Endothelial cell of umbilical vein (primary cell): ENCODE measurements around the gene HRH2. TPM values are rescaled to one million over a fixed set of nuclear protein-coding genes. Genes with fewer than 3 reads are reported as not detected.

ENCODE experiments used
- BruUV-seq: library from RNA; stranded (reverse); fragments of 400-500 nt; replicated peaks from 2 replicates; lab custom pipeline; 2021; lab: Mats Ljungman, UMichigan
- CTCF ChIA-PET: fragments of 300-600, 350-600 bp; sonication (Branson Sonifier 250); formaldehyde crosslinking; loops from one replicate; lab custom pipeline; 2021; ENCODE audit warnings: antibody characterized with exemption, inconsistent platforms; lab: Charles Lee
- POLR2A ChIA-PET: fragments of 300-600, 350-600 bp; sonication (Branson Sonifier 250); formaldehyde crosslinking; loops from one replicate; lab custom pipeline; 2021; ENCODE audit warnings: antibody characterized with exemption, inconsistent platforms; lab: Charles Lee
- DNase-seq: peaks from one replicate; pipeline ENCODE4 v3.0.0-alpha.2; 2011; ENCODE audit warnings: low read depth, low spot score
- FAIRE-seq: peaks from 2 replicates; lab custom pipeline; 2011; peaks lifted over from hg19 to GRCh38; lab: Jason Lieb, UNC
- H2AFZ ChIP-seq: 2 replicates; pipeline ENCODE4 v1.6.0; 2012; ENCODE audit warnings: low read depth, low read length, control low read depth, inconsistent platforms
- H3K27ac ChIP-seq: 2 replicates; pipeline ENCODE4 v1.5.1; 2011; ENCODE audit warnings: low read depth, mild to moderate bottlenecking, control low read depth, low read length, moderate library complexity; ENCODE audit not compliant: insufficient read depth
- H3K27me3 ChIP-seq, 2 experiments: 2 replicates each; pipeline versions ENCODE4 v1.6.0 to v1.6.1; 2011; ENCODE audit warnings: low read length in 2 of 2, mixed read lengths in 1 of 2; ENCODE audit not compliant: control insufficient read depth in 2 of 2, insufficient read depth in 2 of 2
- H3K36me3 ChIP-seq, 2 experiments: 2 replicates in 1 of 2; 3 replicates in 1 of 2; pipeline ENCODE4 v1.5.1; 2011; ENCODE audit warnings: low read length in 2 of 2, mild to moderate bottlenecking in 1 of 2, moderate library complexity in 1 of 2; ENCODE audit not compliant: control insufficient read depth in 2 of 2, insufficient read depth in 2 of 2; ENCODE audit errors: extremely low read depth in 1 of 2
- H3K4me1 ChIP-seq: 3 replicates; pipeline ENCODE4 v1.5.1; 2011; ENCODE audit warnings: mild to moderate bottlenecking, low read length; ENCODE audit not compliant: control insufficient read depth, insufficient read depth; ENCODE audit errors: extremely low read depth
- H3K4me2 ChIP-seq: 2 replicates; pipeline ENCODE4 v1.6.1; 2011; ENCODE audit warnings: low read length, control low read depth, mixed read lengths; ENCODE audit not compliant: insufficient read depth
- H3K4me3 ChIP-seq, 3 experiments: fragments of 200-600 bp in 1 of 3; sonication (generic), shearing (Covaris generic) in 1 of 3; replicated peaks in 1 of 3; 2 replicates each; pipeline ENCODE4 v1.5.1; 2011 to 2016; ENCODE audit warnings: control low read depth in 3 of 3, low read length in 3 of 3, mild to moderate bottlenecking in 2 of 3, inconsistent platforms in 1 of 3, low read depth in 1 of 3, moderate library complexity in 1 of 3; ENCODE audit not compliant: insufficient read depth in 1 of 3
- H3K79me2 ChIP-seq: 2 replicates; pipeline ENCODE4 v1.6.0; 2012; ENCODE audit warnings: low read length, inconsistent platforms; ENCODE audit not compliant: control insufficient read depth, insufficient read depth
- H3K9ac ChIP-seq: replicated peaks from 2 replicates; pipeline ENCODE3; 2011; ENCODE audit warnings: low read length, control low read depth; ENCODE audit not compliant: insufficient read depth; ENCODE audit errors: extremely low read depth
- H3K9me1 ChIP-seq: replicated peaks from 3 replicates; pipeline ENCODE4 v1.6.0; 2011; ENCODE audit warnings: mild to moderate bottlenecking, low read length; ENCODE audit not compliant: control insufficient read depth, insufficient read depth; ENCODE audit errors: extremely low read depth
- H3K9me3 ChIP-seq: replicated peaks from 2 replicates; pipeline ENCODE4 v1.5.1; 2012; ENCODE audit warnings: low read length, inconsistent platforms; ENCODE audit not compliant: control insufficient read depth, insufficient read depth
- H4K20me1 ChIP-seq: replicated peaks from 2 replicates; pipeline ENCODE3; 2011; ENCODE audit warnings: mild to moderate bottlenecking, low read length; ENCODE audit not compliant: control insufficient read depth, insufficient read depth; ENCODE audit errors: extremely low read depth
- CTCF ChIP-seq, 2 donors: IDR thresholded peaks; 1 replicate in 1 of 2; 2 replicates in 1 of 2; pipeline ENCODE4 v1.5.1; 2011; ENCODE audit warnings: low read length in 2 of 2, mild to moderate bottlenecking in 2 of 2, moderate library complexity in 2 of 2, control low read depth in 1 of 2, inconsistent platforms in 1 of 2, low read depth in 1 of 2; ENCODE audit not compliant: insufficient read depth in 1 of 2; ENCODE audit errors: extremely low read depth in 1 of 2
- GATA2 ChIP-seq: IDR thresholded peaks from 2 replicates; pipeline ENCODE4 v1.7.0; 2011; ENCODE audit warnings: low read depth, mild to moderate bottlenecking, moderate library complexity, mixed read lengths, low read length; ENCODE audit not compliant: insufficient read length, insufficient read depth
- dilution Hi-C: fragments of 300-500 bp; cut with MboI; formaldehyde crosslinking; loops from one replicate; pipeline ENCODE4 v1.15.0; 2019; ENCODE audit warnings: low sequenced_read_pairs; ENCODE audit not compliant: extremely low pct_ligation_motif_present
- intact Hi-C: fragments of 100-400 bp; cut with micrococcal nuclease; formaldehyde crosslinking; loops from one replicate; pipeline ENCODE4 v1.10.0; 2022
- polyA plus RNA-seq, 4 experiments: library from polyadenylated mRNA; depleted of rRNA in 3 of 4; stranded (reverse) in 3 of 4; unstranded in 1 of 4; fragments of >200 nt; gene quantifications; 2 replicates each; pipeline versions ENCODE4 v1.2.1 to v1.2.3, GENCODE V29; 2011 to 2012; ENCODE audit warnings: missing spikeins in 1 of 4
- total RNA-seq: library from RNA; stranded (reverse); gene quantifications from 2 replicates; pipeline ENCODE4 v1.2.3, GENCODE V29; 2021

HRH2 gene
- total and polyA plus RNA-seq, 2 donors (not counting 3 experiments of a cell fraction or from before 2014, with no cell fraction given) = not detected

- ChIA-PET POLR2A (no interaction called here), CTCF (interaction anchor here (0.6 to 2.8 kb wide), 34 partner anchors 8 to 1726 kb away, joined by 3 to 21 read pairs (median 4); partner anchors contain the start of genes CPLX2, KIAA1191 and TSPAN17)
- TF ChIP-seq CTCF (IDR thresholded peaks at IDR 0.05; ENCODE audit: extremely low read depth in 1 of 2, insufficient read depth in 1 of 2, low read depth in 1 of 2, low read length in 2 of 2) (peak; percentile 90 to 94), GATA2 (no peak)
- H2AFZ ChIP-seq = no peak overlapping the region
- no peak overlapping the region for H3K27ac ChIP-seq
- H3K36me3 ChIP-seq = no peaks in the 10 kb centered on the region
- no peaks in the 10 kb centered on the region for H4K20me1 ChIP-seq
- no peaks in the 10 kb centered on the region for H3K27me3 ChIP-seq
- no peak overlapping the region for H3K4me3 ChIP-seq
- DNase-seq = peak; percentile 81
- no peak overlapping the region for H3K9ac ChIP-seq
- intact Hi-C loops (loop anchor here (1.0 to 10.0 kb wide), 3 partner anchors 145 to 931 kb away; partner anchors contain the start of gene CPLX2), dilution Hi-C loops (no loop called here)
- FAIRE-seq = peak; percentile 84
- H3K79me2 ChIP-seq = no peaks in the 10 kb centered on the region
- H3K4me1 ChIP-seq = no peaks in the 10 kb centered on the region
- H3K9me3 ChIP-seq = no peaks in the 10 kb centered on the region
- no peaks in the 10 kb centered on the region for H3K9me1 ChIP-seq
- BruUV-seq = no TSS peak
- no peak overlapping the region for H3K4me2 ChIP-seq
These were observed 72.0 kb downstream of the HRH2 start for GRCh38 chr5:175729829-175730277.

DNA sequence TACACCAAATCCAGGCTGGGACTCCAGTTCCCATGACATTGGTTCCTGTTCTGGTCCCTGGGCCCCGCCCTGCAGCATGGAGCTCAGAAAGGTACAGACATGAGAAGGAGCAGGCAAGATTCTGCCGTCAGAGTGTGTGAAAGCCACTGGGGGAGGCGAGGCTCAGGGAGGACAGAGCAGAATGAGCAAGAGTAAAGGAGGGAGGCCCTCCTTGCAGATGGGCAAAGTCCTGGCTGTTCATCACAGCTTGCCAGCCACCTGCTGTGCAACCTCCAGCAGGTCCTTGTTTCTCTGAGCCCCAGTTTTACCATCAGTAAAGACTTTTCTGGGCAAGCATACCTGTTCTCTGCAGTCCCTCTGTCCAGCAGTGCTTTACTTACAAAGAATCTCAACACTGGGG, 73.3 kb downstream of the HRH2 start:
- intact Hi-C loops (no loop called here), dilution Hi-C loops (no loop called here)
- no peaks in the 10 kb centered on the region for H3K4me1 ChIP-seq
- no peaks in the 10 kb centered on the region for H3K36me3 ChIP-seq
- H3K4me3 ChIP-seq = no peak overlapping the region
- no peaks in the 10 kb centered on the region for H3K9me1 ChIP-seq
- H3K4me2 ChIP-seq = no peak overlapping the region
- no peak for FAIRE-seq
- H3K9me3 ChIP-seq = no peaks in the 10 kb centered on the region
- no peak overlapping the region for H3K27ac ChIP-seq
- no peak overlapping the region for H3K9ac ChIP-seq
- BruUV-seq = no TSS peak
- ChIA-PET CTCF (interaction anchor here (1.6 to 2.8 kb wide), 2 partner anchors 12 to 106 kb away, joined by 3 to 21 read pairs; no protein-coding TSS in a partner anchor), POLR2A (no interaction called here)
- no peaks in the 10 kb centered on the region for H3K27me3 ChIP-seq
- no peaks in the 10 kb centered on the region for H4K20me1 ChIP-seq
- DNase-seq = no peak
- H3K79me2 ChIP-seq = no peaks in the 10 kb centered on the region
- no peak for TF ChIP-seq CTCF (IDR thresholded peaks at IDR 0.05; ENCODE audit: extremely low read depth in 1 of 2, insufficient read depth in 1 of 2, low read depth in 1 of 2, low read length in 2 of 2)
- H2AFZ ChIP-seq = no peak overlapping the region
